WTC11 (cell line): ENCODE results near the gene CTXN1. TPM values are rescaled to one million over a fixed set of nuclear protein-coding genes. Genes with fewer than 3 reads are reported as not detected.

Experiments used
- ATAC-seq: fragments of 200-7000 bp; cut with Tn5 transposase; 2 replicates; pipeline ENCODE4 v1.10.0; 2021; ENCODE audit warnings: mild to moderate bottlenecking, moderate library complexity
- CTCF ChIA-PET: fragments of 300-600 bp; sonication (Branson Sonifier 250); formaldehyde crosslinking; loops from one replicate; lab custom pipeline; 2021; ENCODE audit warnings: antibody characterized with exemption; lab: Charles Lee
- POLR2A ChIA-PET: fragments of 350-600 bp; sonication (Branson Sonifier 250); formaldehyde crosslinking; loops from one replicate; lab custom pipeline; 2021; ENCODE audit warnings: antibody characterized with exemption; lab: Charles Lee
- DNase-seq: peaks from one replicate; pipeline ENCODE4 v3.0.0; 2021; ENCODE audit warnings: low spot score
- H3K27ac Mint-ChIP-seq: 2 replicates; pipeline ENCODE4 v1.8.0; 2021; ENCODE audit warnings: mixed read lengths
- H3K27me3 Mint-ChIP-seq: 2 replicates; pipeline ENCODE4 v1.8.0; 2021; ENCODE audit warnings: low read depth, mild to moderate bottlenecking, moderate library complexity, mixed read lengths
- H3K36me3 Mint-ChIP-seq: 2 replicates; pipeline ENCODE4 v1.8.0; 2021; ENCODE audit warnings: mixed read lengths
- H3K4me1 Mint-ChIP-seq: 2 replicates; pipeline ENCODE4 v1.8.0; 2022; ENCODE audit warnings: mixed read lengths
- H3K4me3 Mint-ChIP-seq: 2 replicates; pipeline ENCODE4 v1.8.0; 2021; ENCODE audit warnings: mild to moderate bottlenecking, moderate library complexity, mixed read lengths
- H3K9me3 Mint-ChIP-seq: 2 replicates; pipeline ENCODE4 v1.8.0; 2021; ENCODE audit warnings: mixed read lengths
- CBFB ChIP-seq: sonication (generic); formaldehyde crosslinking; IDR thresholded peaks from 2 replicates; pipeline ENCODE4 v1.8.1; 2022; ENCODE audit warnings: mild to moderate bottlenecking, low read depth, missing genetic modification reagents
- CREM ChIP-seq: sonication (generic); formaldehyde crosslinking; IDR thresholded peaks from 2 replicates; pipeline ENCODE4 v1.8.1; 2022; ENCODE audit warnings: mild to moderate bottlenecking, missing genetic modification reagents, moderate library complexity
- EMX1 ChIP-seq: fragments of 250-450 bp; sonication (Bioruptor Pico); IDR thresholded peaks from 2 replicates; pipeline ENCODE4 v1.8.0; 2021; ENCODE audit warnings: mild to moderate bottlenecking
- FOXJ3 ChIP-seq: sonication (generic); formaldehyde crosslinking; IDR thresholded peaks from 2 replicates; pipeline ENCODE4 v1.9.0; 2021; ENCODE audit warnings: missing genetic modification reagents, mild to moderate bottlenecking, borderline replicate concordance
- JUN ChIP-seq: sonication (generic); formaldehyde crosslinking; IDR thresholded peaks from 2 replicates; pipeline ENCODE4 v1.8.0; 2023; ENCODE audit warnings: mild to moderate bottlenecking, missing genetic modification reagents
- NFE2L1 ChIP-seq: sonication (generic); formaldehyde crosslinking; IDR thresholded peaks from 2 replicates; pipeline ENCODE4 v1.8.1; 2023; ENCODE audit warnings: missing genetic modification reagents
- NR1H2 ChIP-seq: sonication (generic); formaldehyde crosslinking; IDR thresholded peaks from 2 replicates; pipeline ENCODE4 v1.9.0; 2021; ENCODE audit warnings: mild to moderate bottlenecking, moderate library complexity, missing genetic modification reagents
- NR3C1 ChIP-seq: sonication (generic); formaldehyde crosslinking; conservative IDR thresholded peaks from 2 replicates; pipeline ENCODE4 v1.8.1; 2023; ENCODE audit warnings: low read depth, mild to moderate bottlenecking, missing genetic modification reagents
- OVOL2 ChIP-seq: fragments of 250-450 bp; sonication (Bioruptor Pico); IDR thresholded peaks from 2 replicates; pipeline ENCODE4 v1.9.0; 2021; ENCODE audit warnings: mild to moderate bottlenecking, borderline replicate concordance
- PRDM15 ChIP-seq: sonication (generic); formaldehyde crosslinking; IDR thresholded peaks from 2 replicates; pipeline ENCODE4 v1.8.0; 2022; ENCODE audit warnings: missing genetic modification reagents
- RORB ChIP-seq: fragments of 250-450 bp; sonication (Bioruptor Pico); IDR thresholded peaks from 2 replicates; pipeline ENCODE4 v1.9.0; 2021; ENCODE audit warnings: mild to moderate bottlenecking
- USF1 ChIP-seq: sonication (generic); formaldehyde crosslinking; IDR thresholded peaks from 2 replicates; pipeline ENCODE4 v1.8.0; 2022; ENCODE audit warnings: mild to moderate bottlenecking, missing genetic modification reagents
- ZNF219 ChIP-seq: sonication (generic); formaldehyde crosslinking; IDR thresholded peaks from 2 replicates; pipeline ENCODE4 v1.8.0; 2023; ENCODE audit warnings: missing genetic modification reagents, mild to moderate bottlenecking, borderline replicate concordance
- ZNF317 ChIP-seq: sonication (generic); formaldehyde crosslinking; IDR thresholded peaks from 2 replicates; pipeline ENCODE4 v1.8.1; 2023; ENCODE audit warnings: low read depth, mild to moderate bottlenecking, moderate library complexity, missing genetic modification reagents, borderline replicate concordance
- ZNF416 ChIP-seq: fragments of 250-450 bp; sonication (Bioruptor Pico); IDR thresholded peaks from 2 replicates; pipeline ENCODE4 v1.9.0; 2021; ENCODE audit warnings: mild to moderate bottlenecking, inconsistent platforms
- total RNA-seq: library from RNA; stranded (reverse); gene quantifications from 3 replicates; pipeline ENCODE4 v1.2.3, GENCODE V29; 2021
- TF ChIP-seq, protein P1 (sequence below): sonication (generic); formaldehyde crosslinking; IDR thresholded peaks from 2 replicates; pipeline ENCODE4 v1.8.0; 2023; ENCODE audit warnings: missing genetic modification reagents, mild to moderate bottlenecking, borderline replicate concordance
- TF ChIP-seq, protein P2 (sequence below): sonication (generic); formaldehyde crosslinking; IDR thresholded peaks from 2 replicates; pipeline ENCODE4 v1.8.1; 2023; ENCODE audit warnings: mild to moderate bottlenecking, moderate library complexity, missing genetic modification reagents
- TF ChIP-seq, protein P3 (sequence below): sonication (generic); formaldehyde crosslinking; IDR thresholded peaks from 2 replicates; pipeline ENCODE4 v1.8.0; 2022; ENCODE audit warnings: mild to moderate bottlenecking, missing genetic modification reagents

CTXN1 gene
- total RNA-seq, 1 experiment from 2014 or later: 48.2 TPM

- peak; percentile 25 for ATAC-seq
- Mint-ChIP-seq H3K27ac (0 out of 2 replicates have a peak overlapping the region, but pooled peaks have one; percentile 71), H3K9me3 (no peaks in the 10 kb centered on the region), H3K4me3 (peak overlapping the region; percentile 75), H3K4me1 (peaks cover 5% of the 10 kb centered on the region), H3K36me3 (no peaks in the 10 kb centered on the region), H3K27me3 (peaks cover 41% of the 10 kb centered on the region)
- no peak for TF ChIP-seq NFE2L1 (CRISPR knock-in tag)
- TF ChIP-seq NR3C1 (CRISPR knock-in tag): 0 out of 2 replicates have a peak, but pooled peaks have one; percentile 1
- TF ChIP-seq PRDM15 (CRISPR knock-in tag): peak; percentile 82
- no peak for TF ChIP-seq ZNF416
- TF ChIP-seq CBFB (CRISPR knock-in tag): no peak
- DNase-seq: peak; percentile 99
- ChIA-PET POLR2A (interaction anchor here (0.9 to 2.0 kb wide), 5 partner anchors 23 to 289 kb away, joined by 3 to 6 read pairs (median 4); partner anchors contain the start of genes CERS4 and TIMM44), CTCF (interaction anchor here (0.6 to 7.2 kb wide), 26 partner anchors 9 to 470 kb away, joined by 3 to 92 read pairs (median 8); partner anchors contain the start of genes LRRC8E, MAP2K7, RAB11B and TIMM44)
Measured at GRCh38 chr19:7920519-7921301, 5.2 kb downstream of the CTXN1 start.

DNA sequence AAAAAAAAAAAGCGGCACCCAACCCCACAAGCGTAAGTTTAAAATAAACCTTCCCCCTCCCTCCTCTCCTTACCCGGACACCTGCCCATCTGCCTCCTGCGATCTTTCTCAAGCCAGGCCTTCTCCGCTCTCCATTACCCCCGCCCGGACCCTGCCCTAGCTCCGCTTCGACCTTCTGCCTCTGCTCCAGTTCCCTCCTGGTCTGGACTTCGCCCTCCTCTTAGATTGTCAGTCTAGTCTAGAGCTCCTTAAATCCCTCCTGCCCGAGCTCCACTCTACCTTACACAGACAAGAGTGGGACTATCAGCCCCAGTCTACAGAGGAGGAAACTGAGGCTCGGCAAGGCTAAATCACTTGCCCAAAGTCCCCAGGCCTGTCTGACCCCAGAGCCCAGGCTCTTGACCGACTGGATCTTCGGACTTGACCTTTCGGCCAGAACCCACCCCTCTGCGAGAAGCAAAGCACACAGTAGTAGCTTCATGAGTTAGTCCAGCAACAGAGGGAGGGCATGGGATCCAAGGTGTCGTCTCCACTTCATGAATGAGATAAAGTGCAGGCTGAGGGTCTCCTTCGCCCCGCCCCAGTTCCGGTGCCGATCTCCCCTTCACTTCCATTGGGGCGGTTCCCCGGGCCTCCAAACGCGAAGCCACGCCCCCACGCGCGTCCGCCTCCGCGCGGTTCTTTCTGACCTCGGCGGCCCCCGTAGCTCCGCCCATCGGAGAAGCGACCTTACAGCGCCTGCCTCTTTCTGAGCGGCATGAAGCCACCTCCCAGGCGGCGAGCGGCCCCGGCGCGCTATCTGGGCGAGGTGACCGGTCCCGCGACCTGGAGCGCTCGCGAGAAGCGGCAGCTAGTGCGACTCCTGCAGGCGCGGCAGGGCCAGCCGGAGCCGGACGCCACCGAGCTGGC is 6.1 kb downstream of the CTXN1 start, which contains the start of gene SNAPC2:
Gene SNAPC2 (plus strand): TSS at position 729 of the 909 bp plus-strand sequence. CDS start 29 bp downstream, at position 758.
- peak within 1 kb of the TSS; percentile 76 for H3K27ac Mint-ChIP-seq
- peak within 1 kb of the TSS; percentile 75 for H3K4me3 Mint-ChIP-seq
- DNase-seq: peak; percentile 98
- H3K27me3 Mint-ChIP-seq: peaks cover 49% of the 10 kb centered on the region
- ChIA-PET POLR2A (interaction anchor here (0.5 to 2.0 kb wide), 5 partner anchors 24 to 62 kb away, joined by 3 to 6 read pairs (median 3); partner anchors contain the start of gene TIMM44), CTCF (interaction anchor here (0.6 to 7.2 kb wide), 26 partner anchors 10 to 471 kb away, joined by 3 to 92 read pairs (median 8); partner anchors contain the start of genes LRRC8E, MAP2K7, RAB11B and TIMM44)
- ATAC-seq: peak; percentile 50
- peaks cover 8% of the 10 kb centered on the region for H3K4me1 Mint-ChIP-seq
- H3K9me3 Mint-ChIP-seq: no peaks in the 10 kb centered on the region
- H3K36me3 Mint-ChIP-seq: no peaks in the 10 kb centered on the region
- TF ChIP-seq, protein P1, sequence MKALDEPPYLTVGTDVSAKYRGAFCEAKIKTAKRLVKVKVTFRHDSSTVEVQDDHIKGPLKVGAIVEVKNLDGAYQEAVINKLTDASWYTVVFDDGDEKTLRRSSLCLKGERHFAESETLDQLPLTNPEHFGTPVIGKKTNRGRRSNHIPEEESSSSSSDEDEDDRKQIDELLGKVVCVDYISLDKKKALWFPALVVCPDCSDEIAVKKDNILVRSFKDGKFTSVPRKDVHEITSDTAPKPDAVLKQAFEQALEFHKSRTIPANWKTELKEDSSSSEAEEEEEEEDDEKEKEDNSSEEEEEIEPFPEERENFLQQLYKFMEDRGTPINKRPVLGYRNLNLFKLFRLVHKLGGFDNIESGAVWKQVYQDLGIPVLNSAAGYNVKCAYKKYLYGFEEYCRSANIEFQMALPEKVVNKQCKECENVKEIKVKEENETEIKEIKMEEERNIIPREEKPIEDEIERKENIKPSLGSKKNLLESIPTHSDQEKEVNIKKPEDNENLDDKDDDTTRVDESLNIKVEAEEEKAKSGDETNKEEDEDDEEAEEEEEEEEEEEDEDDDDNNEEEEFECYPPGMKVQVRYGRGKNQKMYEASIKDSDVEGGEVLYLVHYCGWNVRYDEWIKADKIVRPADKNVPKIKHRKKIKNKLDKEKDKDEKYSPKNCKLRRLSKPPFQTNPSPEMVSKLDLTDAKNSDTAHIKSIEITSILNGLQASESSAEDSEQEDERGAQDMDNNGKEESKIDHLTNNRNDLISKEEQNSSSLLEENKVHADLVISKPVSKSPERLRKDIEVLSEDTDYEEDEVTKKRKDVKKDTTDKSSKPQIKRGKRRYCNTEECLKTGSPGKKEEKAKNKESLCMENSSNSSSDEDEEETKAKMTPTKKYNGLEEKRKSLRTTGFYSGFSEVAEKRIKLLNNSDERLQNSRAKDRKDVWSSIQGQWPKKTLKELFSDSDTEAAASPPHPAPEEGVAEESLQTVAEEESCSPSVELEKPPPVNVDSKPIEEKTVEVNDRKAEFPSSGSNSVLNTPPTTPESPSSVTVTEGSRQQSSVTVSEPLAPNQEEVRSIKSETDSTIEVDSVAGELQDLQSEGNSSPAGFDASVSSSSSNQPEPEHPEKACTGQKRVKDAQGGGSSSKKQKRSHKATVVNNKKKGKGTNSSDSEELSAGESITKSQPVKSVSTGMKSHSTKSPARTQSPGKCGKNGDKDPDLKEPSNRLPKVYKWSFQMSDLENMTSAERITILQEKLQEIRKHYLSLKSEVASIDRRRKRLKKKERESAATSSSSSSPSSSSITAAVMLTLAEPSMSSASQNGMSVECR: 0 out of 2 replicates have a peak, but pooled peaks have one; percentile 7
- no peak for TF ChIP-seq OVOL2 (CRISPR knock-in tag)
- no peak for TF ChIP-seq FOXJ3 (CRISPR knock-in tag)
- no peak for TF ChIP-seq EMX1 (CRISPR knock-in tag)
- TF ChIP-seq, protein P2, sequence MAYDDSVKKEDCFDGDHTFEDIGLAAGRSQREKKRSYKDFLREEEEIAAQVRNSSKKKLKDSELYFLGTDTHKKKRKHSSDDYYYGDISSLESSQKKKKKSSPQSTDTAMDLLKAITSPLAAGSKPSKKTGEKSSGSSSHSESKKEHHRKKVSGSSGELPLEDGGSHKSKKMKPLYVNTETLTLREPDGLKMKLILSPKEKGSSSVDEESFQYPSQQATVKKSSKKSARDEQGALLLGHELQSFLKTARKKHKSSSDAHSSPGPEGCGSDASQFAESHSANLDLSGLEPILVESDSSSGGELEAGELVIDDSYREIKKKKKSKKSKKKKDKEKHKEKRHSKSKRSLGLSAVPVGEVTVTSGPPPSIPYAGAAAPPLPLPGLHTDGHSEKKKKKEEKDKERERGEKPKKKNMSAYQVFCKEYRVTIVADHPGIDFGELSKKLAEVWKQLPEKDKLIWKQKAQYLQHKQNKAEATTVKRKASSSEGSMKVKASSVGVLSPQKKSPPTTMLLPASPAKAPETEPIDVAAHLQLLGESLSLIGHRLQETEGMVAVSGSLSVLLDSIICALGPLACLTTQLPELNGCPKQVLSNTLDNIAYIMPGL (CRISPR knock-in tag): peak; percentile 81
- peak; percentile 26; the same call in 1 of the 2 replicates for TF ChIP-seq CREM (CRISPR knock-in tag)
- peak; percentile 81; the same call in 1 of the 2 replicates for TF ChIP-seq NR3C1 (CRISPR knock-in tag)
- TF ChIP-seq, protein P3, sequence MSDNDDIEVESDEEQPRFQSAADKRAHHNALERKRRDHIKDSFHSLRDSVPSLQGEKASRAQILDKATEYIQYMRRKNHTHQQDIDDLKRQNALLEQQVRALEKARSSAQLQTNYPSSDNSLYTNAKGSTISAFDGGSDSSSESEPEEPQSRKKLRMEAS (CRISPR knock-in tag): peak; percentile 64; the same call in 1 of the 2 replicates
- TF ChIP-seq JUN (CRISPR knock-in tag): no peak
- TF ChIP-seq ZNF317: no peak
- 0 out of 2 replicates have a peak, but pooled peaks have one; percentile 68 for TF ChIP-seq CBFB (CRISPR knock-in tag)
- TF ChIP-seq ZNF219: no peak
- TF ChIP-seq RORB (CRISPR knock-in tag): no peak
- TF ChIP-seq USF1 (CRISPR knock-in tag): no peak
- no peak for TF ChIP-seq NR1H2
